Breast epithelium (tissue), 4 donors: ENCODE data around the gene ADCY1. TPM values are rescaled to one million over a fixed set of nuclear protein-coding genes. Genes with fewer than 3 reads are reported as not detected.
A peak's percentile ranks its signal among the peaks of the same experiment; 100 is the strongest.

Experiments used
- DNase-seq, 2 donors: peaks; one replicate each; pipeline ENCODE4 v3.0.0-alpha.2; 2019; ENCODE audit warnings: low spot score in 2 of 2
- H3K27ac ChIP-seq, 2 donors: fragments of 200-600 bp; sonication (generic) in 1 of 2; one replicate each; pipeline ENCODE4 v1.5.1; 2016 to 2019; ENCODE audit warnings: mild to moderate bottlenecking in 1 of 2
- H3K27me3 ChIP-seq, 2 donors: fragments of 200-600 bp; sonication (generic) in 1 of 2; one replicate each; pipeline versions ENCODE4 v1.5.1 to v1.6.0; 2017 to 2019; ENCODE audit warnings: control low read depth in 1 of 2, mild to moderate bottlenecking in 1 of 2
- H3K36me3 ChIP-seq: fragments of 200-600 bp; one replicate; pipeline ENCODE4 v1.5.1; 2019
- H3K4me1 ChIP-seq, 2 donors: fragments of 200-600 bp; sonication (generic); one replicate each; pipeline ENCODE4 v1.5.1; 2016 to 2019; ENCODE audit warnings: control low read depth in 1 of 2
- H3K4me3 ChIP-seq, 3 donors: fragments of 200-600 bp; sonication (generic); 1 replicate in 2 of 3; 2 replicates in 1 of 3; pipeline ENCODE4 v1.5.1; 2016 to 2019; ENCODE audit warnings: mild to moderate bottlenecking in 3 of 3, moderate library complexity in 2 of 3
- H3K9me3 ChIP-seq, 2 donors: fragments of 200-600 bp; sonication (generic) in 1 of 2; one replicate each; pipeline ENCODE4 v1.5.1; 2016 to 2019; ENCODE audit warnings: control low read depth in 1 of 2
- POLR2A ChIP-seq: fragments of 450-650 bp; IDR thresholded peaks from one replicate; pipeline ENCODE4 v1.6.1; 2016; ENCODE audit warnings: antibody characterized with exemption, mild to moderate bottlenecking, moderate library complexity
- POLR2AphosphoS5 ChIP-seq, 3 donors: sonication (generic); formaldehyde crosslinking; IDR thresholded peaks; one replicate each; pipeline ENCODE4 v1.6.1; 2017; ENCODE audit warnings: antibody characterized with exemption in 3 of 3
- intact Hi-C: fragments of 100-400 bp; cut with DNase I; formaldehyde crosslinking; loops from one replicate; pipeline ENCODE4 v1.15.1; 2023; ENCODE audit warnings: low total_unique reads
- total RNA-seq, 3 donors: library from RNA; depleted of rRNA; stranded (reverse); fragments of >200 nt; gene quantifications; one replicate each; pipeline ENCODE4 v1.1.0, GENCODE V29; 2016
- TF ChIP-seq, protein P1 (sequence below), 3 donors: fragments of 450-650 bp; IDR thresholded peaks; one replicate each; pipeline ENCODE4 v1.5.1; 2016 to 2017; ENCODE audit warnings: antibody characterized with exemption in 3 of 3, mild to moderate bottlenecking in 3 of 3, moderate library complexity in 3 of 3

Gene ADCY1
- total RNA-seq, 3 donors from 2014 or later, result 1.6 to 14.4 (median 2.5) TPM

DNA sequence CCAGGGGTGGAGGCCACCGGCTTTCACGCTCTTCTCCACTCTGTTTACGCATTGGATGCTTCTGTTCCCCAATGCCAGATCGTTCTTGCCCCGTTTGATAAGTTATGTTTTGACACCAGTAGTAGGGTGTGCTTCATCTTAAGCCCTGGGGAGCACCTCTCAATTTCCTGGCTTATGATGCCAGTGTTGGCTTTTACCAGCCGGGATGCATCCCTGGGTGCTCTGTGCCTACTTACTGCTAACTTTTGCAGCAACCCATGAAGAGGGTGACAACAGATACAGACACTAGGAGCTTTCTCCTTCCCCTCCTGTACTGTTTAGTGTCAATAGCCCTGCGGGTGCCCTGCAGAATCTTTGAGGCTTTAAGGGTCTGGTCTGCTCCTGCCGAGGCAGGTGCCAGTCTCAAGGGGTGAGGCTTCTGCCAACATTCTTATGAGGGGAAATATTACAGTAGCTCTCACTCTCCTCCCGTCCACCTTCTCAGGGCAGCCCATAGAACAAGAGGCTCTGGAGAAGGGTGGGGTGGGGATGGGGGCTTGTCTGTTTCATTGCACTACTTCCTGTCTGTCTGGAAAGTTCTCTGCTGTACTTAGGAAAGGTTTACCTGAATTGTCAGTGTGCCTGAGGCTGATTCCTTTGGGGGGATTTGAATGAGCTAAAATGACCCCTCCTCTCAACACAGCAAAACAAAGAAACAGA is 23.3 kb downstream of the ADCY1 start:
- no peak overlapping the region for H3K4me3 ChIP-seq
- peak in 1 of 2 donors; percentile 6 for DNase-seq
- intact Hi-C loops, result no loop called here
- H3K27me3 ChIP-seq, result no peaks in the 10 kb centered on the region
- H3K27ac ChIP-seq, result no peak overlapping the region
- H3K4me1 ChIP-seq, result no peaks in the 10 kb centered on the region
- TF ChIP-seq POLR2AphosphoS5 (IDR thresholded peaks at IDR 0.05), result no peak
- TF ChIP-seq, protein P1, sequence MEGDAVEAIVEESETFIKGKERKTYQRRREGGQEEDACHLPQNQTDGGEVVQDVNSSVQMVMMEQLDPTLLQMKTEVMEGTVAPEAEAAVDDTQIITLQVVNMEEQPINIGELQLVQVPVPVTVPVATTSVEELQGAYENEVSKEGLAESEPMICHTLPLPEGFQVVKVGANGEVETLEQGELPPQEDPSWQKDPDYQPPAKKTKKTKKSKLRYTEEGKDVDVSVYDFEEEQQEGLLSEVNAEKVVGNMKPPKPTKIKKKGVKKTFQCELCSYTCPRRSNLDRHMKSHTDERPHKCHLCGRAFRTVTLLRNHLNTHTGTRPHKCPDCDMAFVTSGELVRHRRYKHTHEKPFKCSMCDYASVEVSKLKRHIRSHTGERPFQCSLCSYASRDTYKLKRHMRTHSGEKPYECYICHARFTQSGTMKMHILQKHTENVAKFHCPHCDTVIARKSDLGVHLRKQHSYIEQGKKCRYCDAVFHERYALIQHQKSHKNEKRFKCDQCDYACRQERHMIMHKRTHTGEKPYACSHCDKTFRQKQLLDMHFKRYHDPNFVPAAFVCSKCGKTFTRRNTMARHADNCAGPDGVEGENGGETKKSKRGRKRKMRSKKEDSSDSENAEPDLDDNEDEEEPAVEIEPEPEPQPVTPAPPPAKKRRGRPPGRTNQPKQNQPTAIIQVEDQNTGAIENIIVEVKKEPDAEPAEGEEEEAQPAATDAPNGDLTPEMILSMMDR (IDR thresholded peaks at IDR 0.05), result no peak
- no peak for TF ChIP-seq POLR2A
- H3K36me3 ChIP-seq, result no peaks in the 10 kb centered on the region
- no peaks in the 10 kb centered on the region for H3K9me3 ChIP-seq

DNA sequence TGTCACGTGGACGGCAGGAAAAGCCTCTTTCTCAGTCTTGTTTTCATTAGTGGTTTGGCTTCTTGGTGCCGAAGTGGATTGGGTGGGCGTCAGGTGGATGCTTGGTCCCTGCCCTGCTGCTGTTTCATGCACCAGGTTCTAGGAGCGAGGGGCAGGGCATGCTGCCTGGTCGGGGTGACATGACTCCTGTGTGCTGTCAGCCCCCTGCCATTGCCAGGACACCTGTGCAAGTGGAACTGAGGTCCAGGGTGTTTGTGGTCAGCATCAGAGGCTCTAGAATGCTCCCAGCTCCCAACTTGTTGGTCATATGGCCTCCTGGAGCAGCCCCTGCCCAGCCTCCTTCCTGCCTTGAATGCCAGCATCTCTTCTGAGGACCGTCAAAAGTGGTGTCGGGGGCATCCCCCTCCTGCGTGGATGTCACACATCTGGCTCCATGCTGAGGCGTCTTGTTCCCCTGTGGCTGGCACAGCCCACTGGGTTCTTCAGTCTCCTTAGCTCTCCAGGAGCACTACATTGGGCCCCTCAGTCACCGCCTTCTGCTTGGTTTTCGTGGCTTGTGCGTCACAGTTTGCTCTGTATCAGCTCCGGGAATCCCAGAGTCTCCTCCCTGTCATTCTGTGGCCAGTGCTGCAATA is 24.8 kb downstream of the ADCY1 start:
- Histone ChIP-seq H3K4me3 (no peak overlapping the region), H3K4me1 (no peaks in the 10 kb centered on the region), H3K27ac (no peak overlapping the region), H3K36me3 (no peaks in the 10 kb centered on the region), H3K27me3 (no peaks in the 10 kb centered on the region), H3K9me3 (no peaks in the 10 kb centered on the region)
- intact Hi-C loops, result no loop called here
- DNase-seq, result peak; percentile 12 to 31
- TF ChIP-seq POLR2AphosphoS5 (IDR thresholded peaks at IDR 0.05) (no peak), POLR2A (no peak)
- TF ChIP-seq, protein P1 (IDR thresholded peaks at IDR 0.05), result no peak

DNA sequence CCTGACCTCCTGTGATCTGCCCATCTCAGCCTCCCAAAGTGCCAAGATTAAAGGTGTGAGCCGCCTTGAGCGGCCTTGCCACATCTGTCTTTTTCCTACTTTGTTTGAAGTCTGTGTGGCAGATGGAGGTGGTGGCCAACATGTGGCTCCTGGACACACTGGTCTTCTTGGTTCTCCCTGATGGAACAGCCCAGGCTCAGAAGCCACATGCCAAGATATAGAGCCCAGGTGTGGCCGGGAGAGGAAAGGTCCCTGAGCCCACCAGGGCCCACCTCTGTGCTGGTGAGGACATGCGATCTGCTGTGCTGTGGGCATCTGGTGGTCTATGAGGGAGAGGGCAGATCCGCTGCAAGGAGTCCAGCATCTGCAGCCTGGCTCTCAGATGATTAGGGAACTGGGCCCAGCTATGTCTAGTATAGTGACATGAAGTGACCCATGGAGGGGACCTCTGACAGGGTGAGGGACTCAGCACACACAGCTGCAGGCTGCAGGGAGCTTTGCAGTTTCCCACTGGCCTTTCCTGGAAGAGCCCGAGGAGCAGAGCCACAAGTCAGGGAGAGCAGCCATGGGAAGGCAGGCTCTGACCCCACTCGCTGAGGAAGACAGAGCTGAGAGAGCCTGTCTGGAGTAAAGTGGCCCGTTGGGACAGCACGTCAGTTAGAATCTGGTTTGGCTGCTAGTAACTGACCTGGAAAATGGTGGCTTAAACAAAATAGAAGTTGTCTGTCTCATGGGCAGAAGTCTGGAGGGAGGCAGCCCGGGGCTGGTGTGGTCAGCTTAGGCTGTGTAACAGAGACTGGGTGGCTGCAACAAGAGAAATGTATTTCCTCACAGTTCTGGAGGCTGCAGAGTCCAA is 25.9 kb downstream of the ADCY1 start:
- Histone ChIP-seq H3K27me3 (no peaks in the 10 kb centered on the region), H3K4me1 (no peaks in the 10 kb centered on the region), H3K4me3 (no peak overlapping the region), H3K27ac (no peak overlapping the region), H3K36me3 (no peaks in the 10 kb centered on the region), H3K9me3 (no peaks in the 10 kb centered on the region)
- intact Hi-C loops, result no loop called here
- no peak for TF ChIP-seq POLR2AphosphoS5 (IDR thresholded peaks at IDR 0.05)
- TF ChIP-seq POLR2A, result no peak
- TF ChIP-seq, protein P1 (IDR thresholded peaks at IDR 0.05), result no peak
- DNase-seq, result peak; percentile 12 to 44

DNA sequence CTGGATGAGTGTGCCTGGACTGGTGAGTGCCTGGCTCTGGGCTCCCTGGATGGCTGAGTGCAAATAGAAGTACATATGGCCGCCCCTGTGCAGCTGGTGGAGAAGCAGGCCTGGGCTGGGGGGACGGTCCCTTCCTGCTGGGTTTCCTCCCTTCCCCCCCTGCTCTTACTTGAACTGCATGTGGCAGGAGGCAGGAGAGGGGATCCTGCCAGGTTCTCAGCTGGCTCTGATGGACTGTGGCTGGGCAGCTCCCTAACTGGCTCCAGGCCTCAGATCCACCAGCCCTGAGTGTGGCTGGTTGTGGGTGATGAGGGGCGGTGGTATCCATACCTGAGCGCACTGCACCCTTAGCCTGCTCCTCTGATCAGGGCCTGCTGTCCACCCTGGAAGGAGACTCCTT is 26.9 kb downstream of the ADCY1 start:
- TF ChIP-seq POLR2A, result no peak
- intact Hi-C loops, result no loop called here
- peak in 1 of 2 donors; percentile 10 for DNase-seq

DNA sequence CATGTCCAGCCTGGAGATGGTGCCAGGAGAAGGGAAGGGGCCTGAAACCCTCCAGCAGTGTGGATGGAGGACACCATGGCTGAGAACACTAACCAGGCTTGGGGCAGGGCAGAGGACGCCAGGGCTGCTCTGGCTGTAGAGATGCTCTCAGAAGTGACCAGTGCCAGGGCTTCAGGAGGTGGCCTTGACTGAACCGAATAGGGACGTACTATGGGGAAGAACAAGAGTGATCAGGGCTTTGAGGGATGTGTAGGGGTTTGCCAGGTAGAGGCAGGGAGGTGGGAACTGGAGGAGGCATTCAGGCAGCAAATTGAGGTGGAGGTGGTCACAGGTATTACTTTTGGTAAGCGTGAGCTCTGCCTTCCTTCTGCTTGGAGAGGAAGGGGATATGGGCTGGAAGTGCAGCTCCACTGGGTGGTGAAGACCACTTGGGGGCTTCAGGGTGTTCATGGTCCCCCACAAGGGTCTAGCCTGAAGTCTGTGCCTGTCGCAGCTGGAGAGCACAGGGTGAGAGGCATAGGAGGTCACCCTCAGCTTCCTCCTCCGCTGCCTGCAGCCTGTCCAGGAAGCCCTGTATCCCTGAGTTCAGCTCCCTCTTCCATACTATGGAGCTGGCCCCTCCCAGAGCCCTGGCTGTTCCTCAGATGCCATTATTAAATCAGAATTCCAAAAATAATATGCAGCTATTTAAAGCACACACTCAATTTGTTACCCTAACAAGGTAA is 27.8 kb downstream of the ADCY1 start:
- H3K4me3 ChIP-seq, result no peak overlapping the region
- no peaks in the 10 kb centered on the region for H3K36me3 ChIP-seq
- no peak overlapping the region for H3K27ac ChIP-seq
- no peak for TF ChIP-seq POLR2AphosphoS5 (IDR thresholded peaks at IDR 0.05)
- TF ChIP-seq POLR2A, result no peak
- TF ChIP-seq, protein P1 (IDR thresholded peaks at IDR 0.05), result no peak
- H3K9me3 ChIP-seq, result no peaks in the 10 kb centered on the region
- peak; percentile 10 to 11 for DNase-seq
- H3K4me1 ChIP-seq, result no peaks in the 10 kb centered on the region
- intact Hi-C loops, result no loop called here
- H3K27me3 ChIP-seq, result no peaks in the 10 kb centered on the region

More for the DNA sequence above, 26.9 kb downstream of the ADCY1 start:
- Histone ChIP-seq H3K4me3 (no peak overlapping the region), H3K27me3 (no peaks in the 10 kb centered on the region), H3K36me3 (no peaks in the 10 kb centered on the region), H3K27ac (no peak overlapping the region), H3K9me3 (no peaks in the 10 kb centered on the region), H3K4me1 (no peaks in the 10 kb centered on the region)
